GM18870 (cell line): Measurements from ENCODE around the gene SERPINA7.
"Not testable (repeated sequence)": the region's sequence is repeated elsewhere in the genome, so short reads cannot be mapped to it uniquely, and the experiment has no call there.

ENCODE experiments used
- ATAC-seq: cut with Tn5 transposase; IDR thresholded peaks from one replicate; pipeline ENCODE4 v1.9.1; 2021; ENCODE audit warnings: moderate library complexity; ENCODE audit not compliant: unreplicated experiment

SERPINA7 gene, protein sequence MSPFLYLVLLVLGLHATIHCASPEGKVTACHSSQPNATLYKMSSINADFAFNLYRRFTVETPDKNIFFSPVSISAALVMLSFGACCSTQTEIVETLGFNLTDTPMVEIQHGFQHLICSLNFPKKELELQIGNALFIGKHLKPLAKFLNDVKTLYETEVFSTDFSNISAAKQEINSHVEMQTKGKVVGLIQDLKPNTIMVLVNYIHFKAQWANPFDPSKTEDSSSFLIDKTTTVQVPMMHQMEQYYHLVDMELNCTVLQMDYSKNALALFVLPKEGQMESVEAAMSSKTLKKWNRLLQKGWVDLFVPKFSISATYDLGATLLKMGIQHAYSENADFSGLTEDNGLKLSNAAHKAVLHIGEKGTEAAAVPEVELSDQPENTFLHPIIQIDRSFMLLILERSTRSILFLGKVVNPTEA

DNA sequence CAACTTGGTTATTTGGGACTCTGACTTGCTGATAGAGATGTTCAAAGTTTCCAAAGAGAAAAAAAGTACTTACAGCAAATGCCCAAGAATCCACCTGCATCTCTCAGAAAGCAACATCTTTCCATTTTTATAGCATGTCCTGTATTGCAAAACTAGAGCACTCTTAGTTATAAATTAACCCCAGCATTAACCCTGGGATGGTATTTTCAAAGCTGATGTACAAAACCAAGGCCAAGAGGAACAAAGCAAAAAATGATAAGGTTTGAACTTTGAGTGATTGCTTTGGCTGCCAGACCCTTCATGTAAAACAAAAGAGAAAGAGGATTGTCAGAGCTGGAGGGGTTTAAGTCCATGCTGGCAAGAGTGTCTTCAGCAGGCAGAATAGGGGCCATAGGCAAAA, at the start of gene SERPINA7:
Gene SERPINA7, minus strand, starts transcription at position 103 of the 400 bp plus-strand sequence. CDS start 1,669 bp downstream, outside the sequence.
- ATAC-seq: no peak

DNA sequence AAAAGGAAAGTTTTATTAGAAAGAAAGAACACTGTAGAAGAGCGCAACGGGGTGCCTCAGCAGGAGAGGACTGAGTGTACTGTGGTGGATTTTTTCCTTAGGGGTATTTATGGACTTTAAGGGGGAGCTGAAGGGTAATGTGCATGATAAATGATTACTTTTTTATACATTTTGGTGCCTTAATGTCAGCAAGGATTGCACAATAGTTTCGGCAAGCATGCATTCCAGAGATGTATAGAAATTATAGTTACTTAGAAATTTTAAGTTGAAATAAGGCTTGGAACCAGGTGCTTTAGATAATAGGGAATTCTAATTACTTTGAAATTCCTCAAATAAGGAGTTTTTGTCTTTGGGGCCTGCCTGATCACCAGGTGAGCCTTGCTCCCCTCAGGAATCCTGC, 30.5 kb upstream of the SERPINA7 start:
- ATAC-seq: no peak

DNA sequence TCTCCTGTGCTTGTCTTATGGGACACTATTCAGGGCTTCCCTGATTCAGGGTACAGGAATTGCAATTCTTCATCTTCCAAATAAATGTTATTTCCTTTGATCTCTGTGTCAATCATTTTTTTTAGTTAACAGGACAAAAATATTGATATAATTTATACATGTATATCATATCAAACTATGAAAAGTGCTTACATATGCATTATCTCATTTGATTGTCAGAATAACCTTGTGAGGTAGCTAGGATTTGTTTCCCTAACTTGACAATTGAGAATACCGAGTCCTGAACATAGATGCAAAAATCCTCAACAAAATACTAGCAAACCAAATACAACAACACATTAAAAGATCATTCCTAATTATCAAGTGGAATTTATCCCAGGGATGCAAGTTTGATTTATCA, 11.5 kb upstream of the SERPINA7 start:
- no peak for ATAC-seq

DNA sequence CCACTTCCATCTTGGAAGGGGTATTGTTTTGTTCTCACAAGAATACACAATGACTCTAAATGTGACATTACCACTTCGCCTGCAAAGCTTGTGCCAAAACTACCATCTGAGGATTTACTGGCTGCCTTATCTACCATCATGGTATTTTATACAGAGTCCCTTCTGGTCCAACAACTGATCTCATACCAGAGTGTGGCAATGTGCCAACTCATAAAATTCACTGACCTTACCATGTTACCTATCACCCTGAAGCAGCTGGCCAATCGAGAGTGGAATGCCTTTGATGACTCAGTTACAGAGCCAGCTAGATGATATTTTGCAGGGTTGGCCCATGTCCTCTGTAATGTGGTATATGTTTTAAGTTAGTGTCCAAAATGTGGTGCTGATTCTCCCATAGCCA, 3.8 kb upstream of the SERPINA7 start:
- no peak for ATAC-seq

DNA sequence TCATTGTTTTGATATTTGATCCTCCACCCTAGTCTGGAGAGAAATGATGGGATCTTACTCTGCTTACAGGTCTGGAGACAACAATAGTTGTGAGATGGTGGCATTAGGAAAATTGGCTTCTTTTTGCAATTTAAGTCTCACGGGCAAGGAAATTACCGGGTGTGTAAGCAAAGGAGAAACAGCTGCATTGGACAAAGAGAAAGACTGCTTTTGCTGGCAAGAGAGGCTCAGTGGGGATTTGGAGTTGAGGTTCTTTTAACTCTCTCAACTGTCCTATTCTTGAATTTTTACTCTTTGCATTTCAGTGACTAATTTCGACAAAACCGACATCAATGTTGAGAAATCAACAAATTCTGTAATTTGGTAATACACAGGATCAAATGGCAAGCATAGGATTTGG, 2.3 kb upstream of the SERPINA7 start:
- ATAC-seq: no peak

DNA sequence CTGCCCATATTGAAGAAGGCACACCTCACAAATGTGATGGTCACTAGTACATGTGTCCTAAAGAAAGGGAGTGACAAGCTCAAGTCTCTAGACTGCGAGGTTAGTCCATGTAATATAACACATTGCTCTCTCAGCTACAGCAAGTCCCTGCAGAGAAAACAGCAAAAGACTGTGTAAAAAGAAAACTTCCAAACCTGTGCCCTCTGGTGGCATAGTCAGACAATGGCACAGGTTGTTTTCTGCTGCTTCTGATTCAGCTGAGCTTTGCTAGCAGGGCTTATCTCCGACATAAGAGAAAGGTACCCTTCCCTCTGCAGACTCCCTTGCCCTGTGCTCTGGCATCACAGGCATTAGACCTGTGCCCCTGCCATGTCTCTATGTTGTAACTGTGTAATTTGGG, 1.4 kb upstream of the SERPINA7 start:
- ATAC-seq: no peak

DNA sequence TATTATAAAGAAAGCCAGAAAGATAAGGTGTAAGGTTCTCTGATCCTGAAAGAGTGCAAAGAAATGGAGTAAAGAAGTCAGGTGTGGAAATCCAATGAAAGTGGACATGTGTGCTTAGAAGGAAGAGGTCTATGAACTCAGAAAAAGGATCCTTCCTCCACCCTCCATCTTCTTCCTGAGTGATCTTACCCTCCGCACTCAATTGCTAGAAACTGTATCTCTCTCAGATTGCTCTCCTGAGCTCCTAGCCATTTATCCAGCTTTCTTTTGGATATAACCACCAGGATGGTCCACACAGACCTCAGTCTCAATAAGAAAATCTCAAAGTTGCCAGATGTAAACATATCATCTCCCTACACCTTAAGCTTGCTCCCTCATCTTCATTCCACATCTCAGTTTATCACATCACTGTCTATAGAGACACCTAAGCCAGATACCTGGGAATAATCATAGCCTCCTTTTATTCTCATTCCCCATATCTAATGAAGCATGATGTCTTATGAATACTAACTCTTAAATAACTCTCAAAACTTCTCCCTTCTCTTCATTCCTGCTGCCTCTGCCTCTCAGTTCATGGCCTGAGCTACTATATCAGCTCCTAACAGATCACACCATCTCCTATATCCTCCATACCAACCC, 573 bp downstream of the SERPINA7 start:
- no peak for ATAC-seq

DNA sequence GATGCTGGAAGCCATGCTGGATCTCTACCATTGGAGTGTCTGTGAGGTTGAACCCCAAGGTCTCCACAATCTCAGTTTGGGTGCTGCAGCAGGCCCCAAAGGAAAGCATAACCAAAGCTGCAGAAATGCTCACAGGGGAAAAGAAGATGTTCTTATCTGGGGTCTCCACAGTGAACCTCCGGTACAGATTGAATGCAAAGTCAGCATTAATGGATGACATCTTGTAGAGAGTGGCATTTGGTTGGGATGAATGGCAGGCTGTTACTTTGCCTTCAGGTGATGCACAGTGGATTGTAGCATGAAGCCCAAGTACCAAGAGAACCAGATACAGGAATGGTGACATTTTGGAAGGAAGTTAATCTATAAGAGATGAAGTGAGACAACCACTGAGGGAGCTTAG, 1.8 kb downstream of the SERPINA7 start:
- no peak for ATAC-seq

DNA sequence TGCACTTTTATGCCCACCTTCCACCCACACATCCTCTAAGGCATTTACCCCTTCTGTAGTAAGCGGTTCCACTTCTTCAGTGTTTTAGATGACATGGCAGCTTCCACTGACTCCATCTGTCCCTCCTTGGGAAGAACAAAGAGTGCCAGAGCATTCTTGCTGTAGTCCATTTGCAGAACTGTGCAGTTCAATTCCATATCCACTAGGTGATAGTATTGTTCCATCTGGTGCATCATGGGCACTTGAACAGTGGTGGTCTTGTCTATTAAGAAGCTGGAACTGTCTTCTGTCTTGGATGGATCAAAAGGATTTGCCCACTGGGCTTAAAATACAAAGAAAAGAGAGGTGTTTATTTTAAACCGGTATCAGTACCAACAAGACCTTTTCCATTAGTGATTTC, 3.5 kb downstream of the SERPINA7 start:
- no peak for ATAC-seq

DNA sequence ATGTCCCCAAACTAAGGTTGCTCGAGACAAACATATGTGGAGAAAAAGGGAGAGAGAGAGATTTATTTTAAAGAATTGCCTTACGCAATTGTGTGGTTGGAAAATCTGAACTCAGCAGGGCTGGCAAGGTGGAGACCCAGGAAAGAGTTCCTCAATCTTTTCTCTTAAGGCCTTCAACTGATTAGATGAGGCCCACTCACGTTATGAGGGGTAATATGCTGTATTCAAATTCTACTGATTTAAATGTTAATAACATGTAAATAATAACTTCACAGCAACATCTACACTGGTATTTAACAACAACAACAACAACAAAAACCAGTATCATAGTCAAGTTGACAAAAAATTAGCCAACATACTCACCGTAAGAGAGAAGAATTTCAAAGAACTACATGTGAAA, 14.6 kb downstream of the SERPINA7 start:
- ATAC-seq: no peak

DNA sequence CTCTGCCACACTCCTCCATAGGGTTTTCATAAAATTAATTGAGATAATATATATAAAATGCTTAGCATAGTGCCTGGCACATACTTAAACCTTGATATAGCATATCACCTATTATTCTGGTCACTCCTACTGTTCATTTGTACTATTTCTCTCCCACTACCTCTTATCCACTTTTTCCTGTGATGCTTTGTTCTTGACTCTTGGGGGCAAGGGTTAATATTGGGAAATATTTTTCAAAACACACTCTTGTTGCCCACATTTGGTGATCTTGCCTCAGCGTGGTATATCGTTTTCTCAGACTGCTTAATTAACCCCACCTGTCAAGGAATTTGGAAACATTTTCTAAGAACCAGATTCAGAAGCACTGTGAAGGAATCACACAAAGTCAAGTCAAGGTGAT, 16.3 kb downstream of the SERPINA7 start:
- no peak for ATAC-seq

DNA sequence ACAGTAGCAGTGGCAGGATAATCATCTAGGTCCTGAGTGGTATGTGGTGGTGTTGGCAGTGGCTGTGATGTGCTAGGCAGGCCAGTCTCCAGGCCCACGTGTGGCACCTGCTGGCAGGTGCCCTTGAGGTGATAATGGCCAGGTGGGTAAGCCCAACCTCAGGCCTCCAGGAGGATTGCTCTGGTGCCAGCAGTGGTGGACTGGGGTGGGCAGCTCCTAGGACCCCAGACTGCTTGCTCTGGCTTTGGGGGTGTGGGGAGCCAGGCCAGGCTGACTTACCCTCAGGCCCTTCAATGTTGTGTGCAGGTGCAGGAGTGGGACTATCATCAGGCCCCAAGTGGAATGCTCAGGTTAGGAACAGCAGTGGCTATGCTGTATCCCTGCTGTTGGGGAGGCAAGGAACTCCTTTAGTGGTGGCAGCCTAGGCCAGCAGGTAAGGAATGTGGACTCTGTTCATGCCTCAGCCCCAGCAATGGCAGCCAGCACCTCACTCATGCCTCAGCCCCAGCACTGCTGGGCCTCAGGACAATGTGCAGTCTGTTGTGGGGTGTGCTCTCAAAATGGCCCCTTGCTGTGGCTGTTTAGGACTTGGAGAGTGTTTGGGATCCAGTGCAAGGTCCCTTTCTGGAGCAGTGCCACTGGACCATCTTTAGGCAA, 24.3 kb downstream of the SERPINA7 start:
- ATAC-seq: no peak

DNA sequence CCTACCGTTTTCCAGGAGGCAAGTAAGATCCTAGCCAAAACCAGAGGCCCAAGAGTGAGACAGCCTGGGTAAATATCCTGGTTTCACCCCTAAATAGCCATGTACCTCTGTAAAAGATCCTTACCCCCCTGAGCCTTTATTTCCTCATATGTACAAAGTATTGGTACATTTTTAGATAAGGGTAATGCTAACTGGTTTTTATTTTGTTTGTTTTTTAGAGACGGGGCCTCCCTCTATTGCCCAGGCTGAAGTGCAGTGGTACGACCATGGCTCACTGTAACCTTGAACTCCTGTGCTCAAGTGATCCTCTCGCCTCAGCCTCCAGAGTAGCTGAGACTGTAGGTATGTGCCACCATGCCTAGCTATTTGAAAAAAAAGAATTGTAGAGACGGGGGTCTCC, 29.4 kb downstream of the SERPINA7 start:
- ATAC-seq: no peak

DNA sequence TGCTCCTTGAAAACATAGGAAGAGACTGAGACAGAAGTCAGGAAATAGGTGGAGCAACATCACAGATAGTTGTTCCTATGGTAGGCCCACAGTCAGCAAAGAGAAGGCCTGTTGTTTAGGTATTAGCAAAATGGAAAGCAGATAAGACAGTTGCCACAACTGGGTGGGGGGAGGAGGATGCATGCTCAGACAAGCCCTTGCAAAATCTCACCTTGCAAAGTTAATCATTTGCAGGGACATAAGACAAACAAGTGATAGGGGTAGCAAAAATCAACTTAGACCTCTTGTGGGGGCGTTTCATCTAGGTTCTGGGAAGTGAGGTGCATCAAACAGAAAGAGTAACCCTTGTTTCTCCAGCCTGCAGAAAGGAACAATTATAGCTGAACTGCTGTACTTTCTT, 30.7 kb downstream of the SERPINA7 start:
- ATAC-seq: no peak

DNA sequence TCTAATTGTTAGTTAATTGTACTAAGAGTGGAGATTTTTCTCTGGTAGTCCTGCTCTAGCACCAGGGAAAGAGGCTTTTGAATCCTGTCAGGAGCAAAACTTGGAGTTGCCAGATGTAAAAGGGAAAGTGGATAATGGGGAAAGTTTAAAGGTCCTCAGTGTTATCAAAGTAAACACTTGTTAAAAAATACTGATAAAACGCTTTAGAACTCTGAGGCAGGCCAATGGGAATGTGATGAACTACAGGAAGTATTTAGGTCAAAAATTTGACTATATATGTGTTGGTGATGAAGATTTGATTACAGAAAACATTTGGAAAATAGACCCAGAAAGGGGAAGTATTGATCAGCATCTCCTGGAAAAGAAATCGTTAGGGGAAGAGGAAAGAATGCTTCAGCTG, 32.8 kb downstream of the SERPINA7 start:
- no peak for ATAC-seq

DNA sequence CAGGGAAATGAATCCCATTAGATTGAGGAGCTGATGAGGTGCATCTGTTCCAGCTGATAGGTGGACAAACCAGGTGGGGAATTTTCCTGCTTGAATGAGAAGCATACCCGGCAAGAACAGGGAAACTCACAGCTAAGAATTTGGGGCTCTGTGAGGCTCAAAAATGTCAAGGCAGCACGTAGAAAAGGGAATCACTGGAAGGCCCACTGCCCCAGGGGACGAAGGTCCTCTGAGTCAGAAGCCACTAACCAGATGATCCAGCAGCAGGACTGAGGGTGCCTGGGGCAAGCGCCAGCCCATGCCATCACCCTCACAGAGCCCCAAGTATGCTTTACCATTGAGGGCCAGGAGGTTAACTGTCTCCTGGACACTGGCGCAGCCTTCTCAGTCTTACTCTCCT, 37.9 kb downstream of the SERPINA7 start:
- not testable (repeated sequence) for ATAC-seq

DNA sequence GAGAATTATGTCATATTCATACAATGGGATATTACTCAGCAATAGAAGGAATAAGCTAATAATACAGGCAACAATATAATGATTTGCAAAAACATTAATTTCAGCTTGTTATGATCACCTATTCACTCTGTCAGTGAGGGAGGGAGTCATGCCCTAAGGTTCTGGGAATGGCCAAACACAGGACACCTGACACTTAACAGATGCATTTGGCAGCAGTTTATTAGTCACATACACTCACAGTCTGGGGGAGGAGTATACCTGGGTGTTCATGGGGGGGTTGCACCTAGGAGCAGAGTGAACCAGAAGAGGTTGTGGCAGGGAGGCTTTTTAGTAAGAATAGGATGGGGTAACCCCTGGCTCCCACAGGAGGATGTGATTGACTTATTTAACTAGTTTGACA, 38.3 kb downstream of the SERPINA7 start:
- no peak for ATAC-seq

DNA sequence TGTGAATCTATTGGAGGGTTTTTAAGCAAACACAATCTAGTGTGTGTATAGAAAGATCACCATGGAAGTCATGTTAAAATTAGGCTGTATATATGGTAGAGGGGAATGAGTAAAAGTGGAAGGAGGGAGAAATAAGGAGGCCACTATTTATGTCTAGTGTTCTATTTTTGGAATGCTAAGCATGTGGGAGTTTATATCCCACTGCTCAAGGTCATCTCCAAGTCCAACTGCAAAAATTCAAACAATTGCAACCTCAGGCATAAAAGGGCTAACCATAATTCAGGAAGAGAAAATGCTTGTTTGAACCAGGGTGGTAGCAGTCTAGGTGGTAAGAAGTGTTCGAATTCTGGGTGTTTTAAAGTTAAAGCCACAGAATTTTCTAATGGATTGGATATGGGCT, 39.2 kb downstream of the SERPINA7 start:
- no peak for ATAC-seq

DNA sequence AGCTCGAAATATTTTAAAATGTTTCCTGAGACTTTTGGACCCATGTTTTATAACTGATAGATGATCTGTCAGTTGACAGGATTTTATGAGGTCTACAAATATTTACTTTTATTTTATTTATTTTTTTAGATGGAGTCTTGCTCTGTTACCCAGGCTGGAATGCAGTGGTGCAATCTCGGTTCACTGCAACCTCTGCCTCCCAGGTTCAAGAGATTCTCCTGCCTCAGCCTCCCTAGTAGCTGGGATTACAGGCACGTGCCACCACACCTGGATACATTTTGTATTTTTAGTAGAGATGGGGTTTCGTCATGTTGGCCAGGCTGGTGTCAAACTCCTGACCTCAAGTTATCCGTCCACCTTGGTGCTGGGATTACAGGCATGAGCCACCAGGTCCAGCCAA, 50.0 kb downstream of the SERPINA7 start:
- ATAC-seq: not testable (repeated sequence)
